ENCODE results near the gene CD79A.

Gene CD79A

GRCh38 chr19:41862445-41862986 is 14.6 kb upstream of the CD79A start:
- no peak for TF ChIP-seq CTCF (conservative IDR thresholded peaks at IDR 0.05; ENCODE audit: low read depth, low read length)
- peak overlapping the region; percentile 6 for H3K4me3 ChIP-seq (ENCODE audit: low read depth, low read length)
- no peak for DNase-seq (ENCODE audit: low read depth)

- no peak overlapping the region for H3K4me3 ChIP-seq (ENCODE audit: low read depth, low read length)
- no peak for TF ChIP-seq CTCF (conservative IDR thresholded peaks at IDR 0.05; ENCODE audit: low read depth, low read length)
- DNase-seq (ENCODE audit: low read depth): no peak
These were observed 13.7 kb upstream of the CD79A start for GRCh38 chr19:41863209-41863931.

- no peak for DNase-seq (ENCODE audit: low read depth)
- no peak overlapping the region for H3K4me3 ChIP-seq (ENCODE audit: low read depth, low read length)
- no peak for TF ChIP-seq CTCF (conservative IDR thresholded peaks at IDR 0.05; ENCODE audit: low read depth, low read length)
These were observed 12.7 kb upstream of the CD79A start for GRCh38 chr19:41864374-41864773.

GRCh38 chr19:41866284-41866683 is 10.8 kb upstream of the CD79A start:
- no peak for TF ChIP-seq CTCF (conservative IDR thresholded peaks at IDR 0.05; ENCODE audit: low read depth, low read length)
- no peak overlapping the region for H3K4me3 ChIP-seq (ENCODE audit: low read depth, low read length)
- DNase-seq (ENCODE audit: low read depth): no peak

- TF ChIP-seq CTCF (conservative IDR thresholded peaks at IDR 0.05; ENCODE audit: low read depth, low read length): no peak
- DNase-seq (ENCODE audit: low read depth): no peak
- H3K4me3 ChIP-seq (ENCODE audit: low read depth, low read length): no peak overlapping the region
These were observed 8.7 kb upstream of the CD79A start for GRCh38 chr19:41868120-41868988.

- no peak for TF ChIP-seq CTCF (conservative IDR thresholded peaks at IDR 0.05; ENCODE audit: low read depth, low read length)
- H3K4me3 ChIP-seq (ENCODE audit: low read depth, low read length): no peak overlapping the region
- no peak for DNase-seq (ENCODE audit: low read depth)
These were observed 8.1 kb upstream of the CD79A start for GRCh38 chr19:41868989-41869300.
